Mammary epithelial cell (primary cell): ENCODE results near the gene WFIKKN1.
A peak's percentile ranks its signal among the peaks of the same experiment; 100 is the strongest.

Source experiments
- EZH2 ChIP-seq: IDR thresholded peaks from 2 replicates; pipeline ENCODE4 v1.6.1; 2012; ENCODE audit warnings: low read length, inconsistent platforms, borderline replicate concordance
- TF ChIP-seq, protein P1 (sequence below), 2 donors: IDR thresholded peaks in 1 of 2; conservative IDR thresholded peaks in 1 of 2; 2 replicates each; pipeline ENCODE4 v1.5.1; 2011 to 2012; ENCODE audit warnings: inconsistent platforms in 2 of 2, low read length in 2 of 2, mild to moderate bottlenecking in 2 of 2, control low read depth in 1 of 2, low read depth in 1 of 2; ENCODE audit not compliant: insufficient read depth in 1 of 2; ENCODE audit errors: extremely low read depth in 1 of 2

DNA sequence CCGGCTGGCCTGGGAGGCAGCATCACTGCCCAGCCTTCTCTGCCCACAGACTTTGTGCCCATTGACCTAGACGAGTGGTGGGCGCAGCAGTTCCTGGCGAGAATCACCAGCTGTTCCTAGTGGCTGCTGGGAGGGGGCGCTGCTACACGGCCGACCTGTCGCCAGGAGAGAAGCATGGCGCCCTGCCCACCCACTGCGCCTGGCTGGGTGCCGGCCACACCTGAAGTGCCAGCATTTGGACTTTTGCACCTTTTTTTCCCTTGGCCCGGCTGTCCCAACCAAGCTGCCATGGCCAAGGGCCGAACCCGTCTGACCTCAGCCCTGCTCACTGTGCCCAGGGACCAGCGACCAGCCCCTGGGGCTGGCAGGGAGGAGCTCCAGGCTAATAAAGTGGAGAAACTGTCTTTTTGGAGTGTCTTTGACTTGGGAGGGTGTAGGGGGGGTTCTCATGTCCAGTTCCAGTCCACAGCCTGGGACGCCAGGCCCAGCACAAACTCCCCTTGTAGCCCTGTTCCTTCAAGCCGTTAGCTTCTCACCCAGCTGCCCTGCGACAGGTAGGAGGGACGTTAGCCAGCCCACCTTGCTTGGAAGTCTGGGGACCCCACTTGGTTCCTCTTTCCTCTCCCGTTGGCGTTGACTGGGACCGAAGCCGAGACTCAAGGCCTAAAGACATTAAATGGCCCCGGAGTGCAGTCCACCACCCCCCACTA is 17.4 kb downstream of the WFIKKN1 start:
- TF ChIP-seq, protein P1, sequence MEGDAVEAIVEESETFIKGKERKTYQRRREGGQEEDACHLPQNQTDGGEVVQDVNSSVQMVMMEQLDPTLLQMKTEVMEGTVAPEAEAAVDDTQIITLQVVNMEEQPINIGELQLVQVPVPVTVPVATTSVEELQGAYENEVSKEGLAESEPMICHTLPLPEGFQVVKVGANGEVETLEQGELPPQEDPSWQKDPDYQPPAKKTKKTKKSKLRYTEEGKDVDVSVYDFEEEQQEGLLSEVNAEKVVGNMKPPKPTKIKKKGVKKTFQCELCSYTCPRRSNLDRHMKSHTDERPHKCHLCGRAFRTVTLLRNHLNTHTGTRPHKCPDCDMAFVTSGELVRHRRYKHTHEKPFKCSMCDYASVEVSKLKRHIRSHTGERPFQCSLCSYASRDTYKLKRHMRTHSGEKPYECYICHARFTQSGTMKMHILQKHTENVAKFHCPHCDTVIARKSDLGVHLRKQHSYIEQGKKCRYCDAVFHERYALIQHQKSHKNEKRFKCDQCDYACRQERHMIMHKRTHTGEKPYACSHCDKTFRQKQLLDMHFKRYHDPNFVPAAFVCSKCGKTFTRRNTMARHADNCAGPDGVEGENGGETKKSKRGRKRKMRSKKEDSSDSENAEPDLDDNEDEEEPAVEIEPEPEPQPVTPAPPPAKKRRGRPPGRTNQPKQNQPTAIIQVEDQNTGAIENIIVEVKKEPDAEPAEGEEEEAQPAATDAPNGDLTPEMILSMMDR (conservative IDR thresholded peaks at IDR 0.05 in 1 of 2, IDR thresholded peaks at IDR 0.05 in 1 of 2; ENCODE audit: extremely low read depth in 1 of 2, insufficient read depth in 1 of 2, low read depth in 1 of 2, low read length in 2 of 2), result peak; percentile 42 to 71
- no peak for TF ChIP-seq EZH2
